A549 treated with CORT108297 at 1 μM for 4 hours (cell line): ENCODE data around the gene CCDC88C. TPM values are rescaled to one million over a fixed set of nuclear protein-coding genes. Genes with fewer than 3 reads are reported as not detected.

Experiments
- total RNA-seq: library from RNA; stranded (reverse); fragments of 200-300 nt; extraction: Qiagen RNA extraction; gene quantifications from 5 replicates; pipeline ENCODE4 v1.2.3, GENCODE V29; 2022

The CCDC88C gene
- total RNA-seq = 5.3 to 7.2 TPM (median 6.2 TPM) in 5 replicates

GRCh38 chr14:91417120-91417982, at the start of gene CCDC88C:
CCDC88C (minus strand) TSS chr14:91417820; CDS start chr14:91417690, 130 bp downstream.

GRCh38 chr14:91244501-91244901, 173.1 kb downstream of the CCDC88C start, which contains the start of gene GPR68:
GPR68 (minus strand) TSS chr14:91244704; CDS start chr14:91235050, 9,654 bp downstream.

Other genes starting within 250 kb of the CCDC88C start
- gene GPR68, start 173.1 kb downstream of the CCDC88C start, total RNA-seq = 0.03 to 0.17 TPM (median 0.08 TPM) in 5 replicates
- 59.6 to 91.4 TPM (median 67.7 TPM) in 5 replicates for gene PPP4R3A, start 92.5 kb upstream of the CCDC88C start, total RNA-seq